GM21619 (cell line): ENCODE measurements around the gene CRMP1.

ENCODE experiments used
- ATAC-seq: cut with Tn5 transposase; IDR thresholded peaks from one replicate; pipeline ENCODE4 v1.9.1; 2021; ENCODE audit not compliant: unreplicated experiment

The CRMP1 gene

GRCh38 chr4:5774416-5775036 is 118.4 kb downstream of the CRMP1 start:
- no peak for ATAC-seq

GRCh38 chr4:5773271-5773555 is 119.7 kb downstream of the CRMP1 start:
- ATAC-seq, result no peak

GRCh38 chr4:5772528-5773270 is 120.2 kb downstream of the CRMP1 start:
- ATAC-seq, result no peak
